ENCODE data around the gene CSPG4.
"Not testable (repeated sequence)": the region's sequence is repeated elsewhere in the genome, so short reads cannot be mapped to it uniquely, and the experiment has no call there.

DNA sequence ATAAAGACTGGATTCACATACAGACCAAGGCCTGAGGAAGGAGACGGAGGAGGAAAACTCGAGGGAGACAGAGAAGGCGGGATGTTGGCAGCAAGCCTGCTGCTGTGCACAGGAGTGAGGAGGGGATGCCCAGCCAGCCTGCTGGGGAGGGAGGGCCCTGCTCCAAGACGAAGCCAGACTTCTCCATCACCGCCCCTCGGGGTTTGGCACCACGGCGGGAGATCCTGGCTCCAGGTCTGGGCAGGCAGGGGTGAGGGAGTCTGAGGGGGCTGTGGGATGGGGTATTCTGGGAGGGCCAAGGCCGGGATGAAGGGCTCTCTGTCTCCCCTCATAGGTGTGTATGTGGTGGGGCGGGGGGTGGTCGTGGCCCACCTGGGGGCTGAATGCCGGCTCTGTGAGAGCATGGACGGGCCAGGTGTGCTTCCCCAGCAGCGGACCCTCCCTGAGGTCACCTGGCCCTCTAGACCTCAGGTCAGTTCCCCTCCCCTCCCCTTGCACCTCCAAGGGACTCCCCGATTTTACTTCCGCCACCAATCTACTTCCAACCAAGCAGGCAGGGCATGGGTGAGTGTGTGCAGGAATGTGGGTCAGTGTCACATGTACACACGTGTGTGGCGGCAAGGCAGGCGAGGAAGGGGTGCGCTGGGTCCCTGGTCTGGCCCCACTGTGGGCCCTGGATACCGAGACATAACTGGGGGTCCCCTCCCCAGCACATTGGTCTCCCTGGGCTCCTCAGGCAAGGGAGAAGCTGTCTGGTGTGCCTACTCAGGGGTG lies 14.5 kb downstream of the CSPG4 start:
- TF ChIP-seq, protein P1, sequence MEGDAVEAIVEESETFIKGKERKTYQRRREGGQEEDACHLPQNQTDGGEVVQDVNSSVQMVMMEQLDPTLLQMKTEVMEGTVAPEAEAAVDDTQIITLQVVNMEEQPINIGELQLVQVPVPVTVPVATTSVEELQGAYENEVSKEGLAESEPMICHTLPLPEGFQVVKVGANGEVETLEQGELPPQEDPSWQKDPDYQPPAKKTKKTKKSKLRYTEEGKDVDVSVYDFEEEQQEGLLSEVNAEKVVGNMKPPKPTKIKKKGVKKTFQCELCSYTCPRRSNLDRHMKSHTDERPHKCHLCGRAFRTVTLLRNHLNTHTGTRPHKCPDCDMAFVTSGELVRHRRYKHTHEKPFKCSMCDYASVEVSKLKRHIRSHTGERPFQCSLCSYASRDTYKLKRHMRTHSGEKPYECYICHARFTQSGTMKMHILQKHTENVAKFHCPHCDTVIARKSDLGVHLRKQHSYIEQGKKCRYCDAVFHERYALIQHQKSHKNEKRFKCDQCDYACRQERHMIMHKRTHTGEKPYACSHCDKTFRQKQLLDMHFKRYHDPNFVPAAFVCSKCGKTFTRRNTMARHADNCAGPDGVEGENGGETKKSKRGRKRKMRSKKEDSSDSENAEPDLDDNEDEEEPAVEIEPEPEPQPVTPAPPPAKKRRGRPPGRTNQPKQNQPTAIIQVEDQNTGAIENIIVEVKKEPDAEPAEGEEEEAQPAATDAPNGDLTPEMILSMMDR (IDR thresholded peaks at IDR 0.05): not testable (repeated sequence)
- not testable (repeated sequence) for TF ChIP-seq EP300, POLR2A, POLR2AphosphoS5 (IDR thresholded peaks at IDR 0.05)
